Measurements from ENCODE around the gene TRAPPC5. TPM values are rescaled to one million over a fixed set of nuclear protein-coding genes. Genes with fewer than 3 reads are reported as not detected.

Gene TRAPPC5
- polyA plus RNA-seq, 1 donor (not counting 4 experiments of a cell fraction or from before 2014, with no cell fraction given): 54.8 TPM

DNA sequence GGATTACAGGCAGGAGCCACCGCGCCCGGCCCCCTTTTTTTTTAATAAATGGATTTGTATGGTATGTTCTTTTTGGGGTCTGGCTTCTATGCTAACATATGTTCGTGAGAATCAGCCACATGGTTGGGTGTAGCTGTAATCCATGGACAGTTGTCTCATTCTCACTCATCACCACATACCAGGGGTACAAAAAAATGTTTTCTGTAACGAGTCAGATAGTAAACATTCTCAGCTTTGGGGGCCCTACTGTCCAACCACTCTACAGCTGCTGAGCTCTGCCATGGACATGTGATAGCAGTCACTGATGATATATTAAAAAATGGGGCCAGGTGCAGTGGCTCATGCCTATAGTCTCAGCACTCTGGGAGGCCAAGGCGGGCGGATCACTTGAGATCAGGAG lies 16.9 kb upstream of the TRAPPC5 start:
- Histone ChIP-seq H2AFZ (ENCODE audit: control insufficient read depth, low read length) (no peak overlapping the region), H3K27me3 (ENCODE audit: control insufficient read depth, extremely low read depth, insufficient read depth, low read length) (peaks cover under 1% of the 10 kb centered on the region), H3K27ac (ENCODE audit: control insufficient read depth, insufficient read depth, low read length) (no peak overlapping the region), H3K36me3 (ENCODE audit: control insufficient read depth in 2 of 2, extremely low read depth in 1 of 2, insufficient read depth in 2 of 2, low read length in 2 of 2) (no peaks in the 10 kb centered on the region), H3K79me2 (ENCODE audit: control insufficient read depth, insufficient read depth, low read length) (no peaks in the 10 kb centered on the region), H3K4me1 (ENCODE audit: control insufficient read depth, extremely low read depth, insufficient read depth, low read length) (no peaks in the 10 kb centered on the region), H3K9ac (ENCODE audit: control insufficient read depth, extremely low read depth, insufficient read depth, low read length) (no peak overlapping the region), H3K4me3 (ENCODE audit: control insufficient read depth in 2 of 3, extremely low read depth in 1 of 3, insufficient read depth in 2 of 3, low read depth in 1 of 3, low read length in 3 of 3) (no peak overlapping the region), H3K9me3 (ENCODE audit: control insufficient read depth, low read depth, low read length) (no peaks in the 10 kb centered on the region), H3K4me2 (ENCODE audit: control insufficient read depth, extremely low read depth, insufficient read depth, low read depth, low read length) (no peak overlapping the region), H4K20me1 (ENCODE audit: control insufficient read depth, extremely low read depth, insufficient read depth, low read length) (no peaks in the 10 kb centered on the region), H3K9me1 (ENCODE audit: control insufficient read depth, extremely low read depth, insufficient read depth, low read length) (no peaks in the 10 kb centered on the region)
- TF ChIP-seq, protein P1, sequence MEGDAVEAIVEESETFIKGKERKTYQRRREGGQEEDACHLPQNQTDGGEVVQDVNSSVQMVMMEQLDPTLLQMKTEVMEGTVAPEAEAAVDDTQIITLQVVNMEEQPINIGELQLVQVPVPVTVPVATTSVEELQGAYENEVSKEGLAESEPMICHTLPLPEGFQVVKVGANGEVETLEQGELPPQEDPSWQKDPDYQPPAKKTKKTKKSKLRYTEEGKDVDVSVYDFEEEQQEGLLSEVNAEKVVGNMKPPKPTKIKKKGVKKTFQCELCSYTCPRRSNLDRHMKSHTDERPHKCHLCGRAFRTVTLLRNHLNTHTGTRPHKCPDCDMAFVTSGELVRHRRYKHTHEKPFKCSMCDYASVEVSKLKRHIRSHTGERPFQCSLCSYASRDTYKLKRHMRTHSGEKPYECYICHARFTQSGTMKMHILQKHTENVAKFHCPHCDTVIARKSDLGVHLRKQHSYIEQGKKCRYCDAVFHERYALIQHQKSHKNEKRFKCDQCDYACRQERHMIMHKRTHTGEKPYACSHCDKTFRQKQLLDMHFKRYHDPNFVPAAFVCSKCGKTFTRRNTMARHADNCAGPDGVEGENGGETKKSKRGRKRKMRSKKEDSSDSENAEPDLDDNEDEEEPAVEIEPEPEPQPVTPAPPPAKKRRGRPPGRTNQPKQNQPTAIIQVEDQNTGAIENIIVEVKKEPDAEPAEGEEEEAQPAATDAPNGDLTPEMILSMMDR (optimal IDR thresholded peaks at IDR 0.05 in 1 of 3, IDR thresholded peaks at IDR 0.05 in 1 of 3, conservative IDR thresholded peaks at IDR 0.05 in 1 of 3; ENCODE audit: extremely low read depth in 1 of 3, insufficient read depth in 2 of 3, low read length in 3 of 3): no peak
- TF ChIP-seq EZH2 (IDR thresholded peaks at IDR 0.05; ENCODE audit: low read length): no peak
- no peak for DNase-seq (ENCODE audit: low read depth, low spot score)
- no peak for FAIRE-seq
- dilution Hi-C loops (cut with MboI; ENCODE audit: extremely low pct_ligation_motif_present, low sequenced_read_pairs): no loop called here

DNA sequence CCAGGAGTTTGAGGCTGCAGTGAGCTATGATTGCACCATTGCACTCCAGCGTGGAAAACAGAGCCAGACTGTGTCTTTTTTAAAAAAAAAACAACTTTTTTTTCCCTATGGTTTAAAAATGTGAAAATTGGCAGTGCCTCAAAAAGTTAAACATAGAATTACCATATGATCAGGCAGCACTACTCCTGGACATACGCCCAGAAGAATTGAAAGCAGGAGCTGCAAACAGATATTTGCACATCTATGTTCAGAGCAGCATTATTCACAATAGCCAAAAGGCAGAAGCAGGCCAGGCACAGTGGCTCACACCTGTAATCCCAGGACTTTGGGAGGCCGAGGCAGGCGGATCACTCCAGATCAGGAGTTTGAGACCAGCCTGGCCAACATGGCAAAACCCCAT lies 15.6 kb upstream of the TRAPPC5 start:
- dilution Hi-C loops (cut with MboI; ENCODE audit: extremely low pct_ligation_motif_present, low sequenced_read_pairs): no loop called here
- DNase-seq (ENCODE audit: low read depth, low spot score): no peak

More for the DNA sequence above, 15.6 kb upstream of the TRAPPC5 start:
- FAIRE-seq: no peak
- Histone ChIP-seq H4K20me1 (ENCODE audit: control insufficient read depth, extremely low read depth, insufficient read depth, low read length) (no peaks in the 10 kb centered on the region), H3K4me2 (ENCODE audit: control insufficient read depth, extremely low read depth, insufficient read depth, low read depth, low read length) (no peak overlapping the region), H3K9ac (ENCODE audit: control insufficient read depth, extremely low read depth, insufficient read depth, low read length) (no peak overlapping the region), H3K9me3 (ENCODE audit: control insufficient read depth, low read depth, low read length) (no peaks in the 10 kb centered on the region), H3K9me1 (ENCODE audit: control insufficient read depth, extremely low read depth, insufficient read depth, low read length) (no peaks in the 10 kb centered on the region), H2AFZ (ENCODE audit: control insufficient read depth, low read length) (no peak overlapping the region), H3K4me1 (ENCODE audit: control insufficient read depth, extremely low read depth, insufficient read depth, low read length) (no peaks in the 10 kb centered on the region), H3K79me2 (ENCODE audit: control insufficient read depth, insufficient read depth, low read length) (no peaks in the 10 kb centered on the region), H3K36me3 (ENCODE audit: control insufficient read depth in 2 of 2, extremely low read depth in 1 of 2, insufficient read depth in 2 of 2, low read length in 2 of 2) (no peaks in the 10 kb centered on the region), H3K27me3 (ENCODE audit: control insufficient read depth, extremely low read depth, insufficient read depth, low read length) (peaks cover 12% of the 10 kb centered on the region), H3K4me3 (ENCODE audit: control insufficient read depth in 2 of 3, extremely low read depth in 1 of 3, insufficient read depth in 2 of 3, low read depth in 1 of 3, low read length in 3 of 3) (no peak overlapping the region), H3K27ac (ENCODE audit: control insufficient read depth, insufficient read depth, low read length) (no peak overlapping the region)
- no peak for TF ChIP-seq EZH2 (IDR thresholded peaks at IDR 0.05; ENCODE audit: low read length)
- TF ChIP-seq, protein P1 (optimal IDR thresholded peaks at IDR 0.05 in 1 of 3, IDR thresholded peaks at IDR 0.05 in 1 of 3, conservative IDR thresholded peaks at IDR 0.05 in 1 of 3; ENCODE audit: extremely low read depth in 1 of 3, insufficient read depth in 2 of 3, low read length in 3 of 3): no peak

Measured in keratinocyte (primary cell).